HG03045 (cell line): Measurements from ENCODE around the gene SCGB1A1.
"Not testable (repeated sequence)": the region's sequence is repeated elsewhere in the genome, so short reads cannot be mapped to it uniquely, and the experiment has no call there.

Source experiments
- ATAC-seq: cut with Tn5 transposase; IDR thresholded peaks from one replicate; pipeline ENCODE4 v1.9.1; 2021; ENCODE audit warnings: mild to moderate bottlenecking, moderate library complexity; ENCODE audit not compliant: unreplicated experiment

Gene SCGB1A1

GRCh38 chr11:62418733-62419132 is at the start of gene SCGB1A1:
Gene SCGB1A1, plus strand, starts transcription at chr11:62419033. Its CDS starts 63 bp downstream, at chr11:62419096.
- ATAC-seq = no peak

- ATAC-seq = no peak
Measured at GRCh38 chr11:62370743-62371440, 47.9 kb upstream of the SCGB1A1 start.

GRCh38 chr11:62372871-62373270 is 46.0 kb upstream of the SCGB1A1 start:
- ATAC-seq = no peak

GRCh38 chr11:62373464-62374119 is 45.2 kb upstream of the SCGB1A1 start:
- ATAC-seq = no peak

DNA sequence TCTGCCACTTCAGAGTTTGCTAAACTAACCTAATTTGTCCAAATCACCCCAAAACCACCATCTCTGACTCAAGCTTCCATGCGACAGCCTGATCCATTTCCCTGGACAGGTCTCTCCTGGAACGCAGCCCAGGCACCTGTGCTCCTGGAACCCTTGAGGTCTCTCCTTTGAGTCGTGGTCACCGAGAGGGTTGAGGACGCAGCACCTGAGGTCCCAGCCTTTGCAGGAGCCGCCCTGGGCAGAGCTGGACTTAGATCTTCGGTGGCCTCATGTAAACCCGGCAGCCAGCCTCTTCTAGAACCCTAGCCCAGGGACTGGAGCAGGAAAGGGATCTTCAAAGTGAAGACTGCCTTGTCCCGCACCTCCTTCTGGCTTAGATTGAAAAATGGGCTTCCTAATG is 44.0 kb upstream of the SCGB1A1 start:
- ATAC-seq = no peak

GRCh38 chr11:62378459-62379063 is 40.3 kb upstream of the SCGB1A1 start:
- ATAC-seq = not testable (repeated sequence)

GRCh38 chr11:62379586-62379985 is 39.2 kb upstream of the SCGB1A1 start:
- ATAC-seq = not testable (repeated sequence)

DNA sequence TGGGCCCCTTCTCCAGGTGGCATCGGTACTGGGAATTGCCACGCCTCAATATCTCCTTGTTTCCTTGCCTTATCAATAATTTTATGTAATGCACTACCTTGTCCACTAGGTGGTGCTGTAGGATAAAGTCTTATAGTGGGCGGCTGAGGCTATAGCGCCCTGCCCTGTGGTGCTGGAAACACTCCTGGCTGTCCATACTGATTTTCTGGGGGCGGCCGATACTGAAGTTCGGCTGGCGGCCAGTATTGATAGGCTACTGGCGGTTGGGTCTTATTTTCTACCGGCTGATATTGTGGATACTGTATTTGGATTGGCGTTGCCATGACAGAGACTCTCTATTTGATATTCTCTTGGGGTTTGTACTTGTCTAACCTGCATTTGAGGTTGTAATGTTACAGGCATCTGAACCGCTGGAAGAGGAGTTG is 38.0 kb upstream of the SCGB1A1 start:
- not testable (repeated sequence) for ATAC-seq

DNA sequence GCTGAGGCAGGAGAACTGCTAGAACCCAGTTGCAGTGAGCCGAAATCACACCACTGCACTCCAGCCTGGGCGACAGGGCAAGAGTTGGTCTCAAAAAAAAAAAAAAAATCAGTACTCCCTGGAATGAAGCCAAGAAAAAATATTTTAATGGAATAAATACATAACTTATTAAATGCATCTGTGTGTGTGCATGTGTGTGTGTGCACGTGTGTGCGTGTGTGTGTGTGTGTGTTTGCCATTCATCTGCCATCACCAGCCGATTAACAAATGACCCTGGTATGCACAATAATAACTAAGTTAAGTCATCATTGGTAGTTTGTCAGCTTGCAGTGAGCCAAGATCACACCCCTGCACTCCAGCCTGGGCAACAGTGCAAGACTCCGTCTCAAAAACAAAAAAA is 35.0 kb upstream of the SCGB1A1 start:
- no peak for ATAC-seq

- not testable (repeated sequence) for ATAC-seq
Measured at GRCh38 chr11:62386083-62386482, 32.8 kb upstream of the SCGB1A1 start.

- ATAC-seq = no peak
Measured at GRCh38 chr11:62387381-62387780, 31.5 kb upstream of the SCGB1A1 start.

DNA sequence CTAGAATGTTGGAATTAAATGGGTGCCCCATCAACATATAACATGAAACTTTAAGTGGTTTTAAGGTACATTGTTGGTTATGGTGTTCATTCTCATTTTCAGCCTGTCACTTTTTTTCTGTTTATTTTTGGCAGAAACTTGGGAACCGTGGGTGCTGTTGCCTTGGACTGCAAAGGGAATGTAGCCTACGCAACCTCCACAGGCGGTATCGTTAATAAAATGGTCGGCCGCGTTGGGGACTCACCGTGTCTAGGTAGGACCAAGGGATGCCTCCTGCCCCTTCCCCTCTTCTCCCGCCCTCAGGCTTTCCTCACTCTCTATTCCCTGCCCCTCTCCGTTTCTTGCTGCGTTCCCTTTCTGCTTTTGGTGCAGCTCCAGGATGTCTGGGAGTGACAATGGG is 29.8 kb upstream of the SCGB1A1 start:
- ATAC-seq = no peak

DNA sequence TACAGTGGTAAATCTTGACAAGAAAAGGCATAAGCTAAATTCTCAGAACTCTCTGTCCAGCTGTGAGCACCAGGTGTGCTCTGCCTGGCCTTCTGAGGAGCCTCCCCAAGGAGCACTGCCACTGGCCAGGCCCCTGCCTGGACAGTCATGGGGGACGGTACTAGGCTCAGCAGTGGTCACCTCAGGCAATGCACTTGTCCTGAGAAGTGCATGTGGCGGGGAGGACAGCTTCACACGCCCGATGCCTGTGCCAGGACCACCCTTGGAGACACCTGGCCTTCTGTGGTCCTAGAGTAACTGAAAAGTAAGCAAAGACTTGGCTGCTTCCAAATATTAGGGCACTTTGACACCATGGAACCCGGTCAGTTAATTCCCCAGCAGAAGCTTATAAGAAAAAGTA is 28.6 kb upstream of the SCGB1A1 start:
- ATAC-seq = no peak

GRCh38 chr11:62390722-62391121 is 28.1 kb upstream of the SCGB1A1 start:
- no peak for ATAC-seq

- ATAC-seq = no peak
Measured at GRCh38 chr11:62391642-62392425, 27.0 kb upstream of the SCGB1A1 start.

- ATAC-seq = no peak
Measured at GRCh38 chr11:62392506-62392905, 26.3 kb upstream of the SCGB1A1 start.

- no peak for ATAC-seq
Measured at GRCh38 chr11:62393061-62393611, 25.7 kb upstream of the SCGB1A1 start.

GRCh38 chr11:62393735-62394134 is 25.1 kb upstream of the SCGB1A1 start:
- ATAC-seq = no peak

DNA sequence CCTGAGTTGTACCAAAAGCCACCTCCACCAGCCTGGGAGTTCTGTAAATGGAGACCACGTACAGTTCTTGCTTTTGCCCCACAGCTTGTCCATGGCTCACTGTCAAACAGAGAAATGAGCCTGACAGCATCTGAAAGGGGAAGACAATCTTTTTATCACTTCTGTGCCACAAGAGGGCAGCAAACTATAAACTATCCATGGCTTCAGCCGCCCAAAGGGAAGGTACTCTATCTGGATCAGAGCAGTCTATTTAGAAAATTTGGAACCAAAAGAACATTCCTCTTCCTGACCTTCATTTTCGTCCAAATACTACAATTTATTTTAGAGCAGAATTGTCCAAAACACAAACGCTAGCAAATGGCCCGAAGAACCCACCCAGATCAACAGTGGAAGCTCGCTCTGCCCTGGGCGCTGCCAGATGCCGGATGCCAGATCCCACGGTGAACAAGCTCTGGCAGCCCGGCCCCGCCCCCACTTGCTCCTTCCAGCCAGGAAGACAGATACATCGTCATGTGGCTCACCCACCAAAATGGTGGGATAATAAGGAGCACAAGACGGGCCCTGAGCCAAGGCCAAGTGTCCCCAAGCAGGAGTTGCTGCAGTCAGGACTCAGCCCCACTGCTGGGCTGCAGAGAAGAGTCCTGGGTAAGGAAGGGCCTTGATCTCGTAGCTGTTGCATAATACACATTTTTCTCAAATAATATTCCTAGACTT is 23.9 kb upstream of the SCGB1A1 start:
- ATAC-seq = no peak

DNA sequence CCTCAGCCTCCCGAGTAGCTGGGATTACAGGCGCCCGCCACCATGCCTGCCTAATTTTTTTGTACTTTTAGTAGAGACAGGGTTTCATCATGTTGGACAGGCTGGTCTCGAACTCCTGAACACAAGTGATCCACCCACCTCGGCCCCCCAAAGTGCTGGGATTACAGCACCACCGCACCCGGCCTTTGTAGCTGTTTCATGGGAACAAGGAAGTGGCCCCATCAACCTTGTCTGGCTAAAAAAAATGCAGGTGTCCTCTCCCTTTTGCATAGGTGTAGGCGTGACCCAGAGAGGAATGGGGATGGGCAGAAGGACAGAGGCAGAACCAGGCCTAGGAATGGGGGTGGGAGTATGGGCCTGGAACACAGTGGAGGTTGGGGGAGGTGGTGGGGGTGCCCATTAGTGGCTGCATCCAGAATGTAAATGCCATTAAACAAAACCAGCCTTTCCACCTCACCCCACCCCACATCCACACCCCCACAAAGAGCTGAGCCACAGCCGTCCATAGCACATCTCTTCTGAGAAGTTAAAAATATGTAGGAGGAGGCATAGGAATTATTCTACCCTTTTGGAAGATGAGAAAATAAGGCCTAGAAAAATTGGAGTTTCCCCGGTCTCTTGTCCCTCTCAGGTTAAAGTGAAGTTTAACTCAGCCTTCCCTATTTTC is 22.8 kb upstream of the SCGB1A1 start:
- no peak for ATAC-seq
